Measurements from ENCODE around the gene OR10H4.
"Not testable (repeated sequence)": the region's sequence is repeated elsewhere in the genome, so short reads cannot be mapped to it uniquely, and the experiment has no call there.

Gene OR10H4, protein sequence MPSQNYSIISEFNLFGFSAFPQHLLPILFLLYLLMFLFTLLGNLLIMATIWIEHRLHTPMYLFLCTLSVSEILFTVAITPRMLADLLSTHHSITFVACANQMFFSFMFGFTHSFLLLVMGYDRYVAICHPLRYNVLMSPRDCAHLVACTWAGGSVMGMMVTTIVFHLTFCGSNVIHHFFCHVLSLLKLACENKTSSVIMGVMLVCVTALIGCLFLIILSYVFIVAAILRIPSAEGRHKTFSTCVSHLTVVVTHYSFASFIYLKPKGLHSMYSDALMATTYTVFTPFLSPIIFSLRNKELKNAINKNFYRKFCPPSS

GRCh38 chr19:15948223-15949058, at the start of gene OR10H4:
OR10H4 (plus strand) TSS chr19:15949008; CDS start chr19:15949008, 0 bp downstream.
- DNase-seq (ENCODE audit: low read depth in 2 of 2), result no peak

- not testable (repeated sequence) for DNase-seq (ENCODE audit: low read depth in 2 of 2)
Measured at GRCh38 chr19:15899561-15899960, 49.2 kb upstream of the OR10H4 start.

- not testable (repeated sequence) for DNase-seq (ENCODE audit: low read depth in 2 of 2)
Measured at GRCh38 chr19:15900032-15900431, 48.8 kb upstream of the OR10H4 start.

DNA sequence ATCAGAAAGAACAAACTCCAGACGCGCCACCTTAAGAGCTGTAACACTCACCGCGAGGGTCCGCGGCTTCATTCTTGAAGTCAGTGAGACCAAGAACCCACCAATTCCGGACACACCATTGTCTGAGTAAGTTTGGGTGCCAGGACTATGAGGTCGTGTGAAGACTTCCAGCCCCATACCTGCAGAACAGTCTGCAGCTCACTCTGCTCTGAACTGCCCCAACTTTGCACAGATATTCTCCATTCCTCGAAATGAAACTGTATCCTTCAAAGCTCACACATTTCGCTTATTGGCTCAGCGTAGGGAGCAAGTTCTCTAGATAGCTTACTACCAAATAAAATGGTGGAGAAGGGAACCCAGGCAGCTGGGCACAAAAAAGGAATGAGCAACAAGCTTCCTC, 48.3 kb upstream of the OR10H4 start:
- DNase-seq (ENCODE audit: low read depth in 2 of 2), result no peak

DNA sequence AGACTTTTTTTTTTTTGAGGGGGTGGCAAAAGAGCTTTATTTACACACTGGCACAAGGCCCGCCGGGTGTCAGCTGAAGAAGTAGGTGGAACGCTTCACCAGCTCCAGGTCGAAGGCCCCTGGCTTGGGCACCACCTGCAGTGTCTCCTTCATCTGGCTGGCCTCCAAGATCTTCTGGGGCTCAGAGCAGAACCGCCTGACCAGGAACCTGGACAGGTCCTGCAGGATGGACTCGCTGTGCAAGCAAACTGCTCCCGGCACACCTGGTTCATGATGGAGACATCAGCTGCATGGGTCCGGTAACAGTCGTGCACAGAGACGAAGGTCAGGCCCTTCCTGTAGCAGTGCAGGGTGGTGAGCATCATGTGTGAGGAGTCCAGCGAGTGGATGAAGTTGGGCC, 46.6 kb upstream of the OR10H4 start:
- DNase-seq (ENCODE audit: low read depth in 2 of 2), result no peak

DNA sequence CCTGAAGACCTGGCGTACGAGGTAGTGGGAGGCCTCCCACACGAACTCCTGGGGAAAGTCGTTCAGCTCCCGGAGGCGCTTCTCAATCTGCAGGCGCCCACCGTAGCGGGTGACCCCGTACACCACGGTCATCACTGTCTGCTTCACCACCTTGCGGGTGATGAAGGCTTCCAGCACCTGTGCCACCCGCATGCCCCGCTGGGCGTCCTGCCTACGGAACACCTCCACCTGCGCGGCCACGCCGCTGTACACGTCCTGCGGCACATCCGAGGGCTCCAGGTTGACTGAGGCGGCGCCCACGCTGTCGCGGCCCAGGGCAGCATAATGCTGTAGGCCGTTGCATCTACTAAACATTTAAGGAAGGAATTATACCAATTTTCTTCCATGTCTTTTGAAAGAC, 45.9 kb upstream of the OR10H4 start:
- DNase-seq (ENCODE audit: low read depth in 2 of 2), result not testable (repeated sequence)

DNA sequence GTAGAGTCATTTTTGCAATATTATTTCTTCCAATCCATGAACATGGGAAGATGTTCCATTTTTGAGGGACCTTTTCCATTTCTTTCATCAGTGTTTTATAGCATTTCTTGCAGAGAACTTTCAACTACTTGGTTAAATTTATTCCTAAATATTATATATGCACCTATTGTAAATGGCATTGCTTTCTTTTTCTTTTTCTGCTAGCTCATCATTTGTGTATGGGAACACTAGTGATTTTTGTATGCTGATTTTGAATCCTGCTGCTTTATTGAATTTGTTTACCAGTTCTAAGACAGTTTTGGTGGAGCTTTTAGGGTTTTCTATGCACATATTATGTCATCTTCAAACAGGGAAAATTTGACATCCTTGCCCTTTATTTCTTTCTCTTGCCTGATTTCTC, 43.8 kb upstream of the OR10H4 start:
- DNase-seq (ENCODE audit: low read depth in 2 of 2), result no peak

DNA sequence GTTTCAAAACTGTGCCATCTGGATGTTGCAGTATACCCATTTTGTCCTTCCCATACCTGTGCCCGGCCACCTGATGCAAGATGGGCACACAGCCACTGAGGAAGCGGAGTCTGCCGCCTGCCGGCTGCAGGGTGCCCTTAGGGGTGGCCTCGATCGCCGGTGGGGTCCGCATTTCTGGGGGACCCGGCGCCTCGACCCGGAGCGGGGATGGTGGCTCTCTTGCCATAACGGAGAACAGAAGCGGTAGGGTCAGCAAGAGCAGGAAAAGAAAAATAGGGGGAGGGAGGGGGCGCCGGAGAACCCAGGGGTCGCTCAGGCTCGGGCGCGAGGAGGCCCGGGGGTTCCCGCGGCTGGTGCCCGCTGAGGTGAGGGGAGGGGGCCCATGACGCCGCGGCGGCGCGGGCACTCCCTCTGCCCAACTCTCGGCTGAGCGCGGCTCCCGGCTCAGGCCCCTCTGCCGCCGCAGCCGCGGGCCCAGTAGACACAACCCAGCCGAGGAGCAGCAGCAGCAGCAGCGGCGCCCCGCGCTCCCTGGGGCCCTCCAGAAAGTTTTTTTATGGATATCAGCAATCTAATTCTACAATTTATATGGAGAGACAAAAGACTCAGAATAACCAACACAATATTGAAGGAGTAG, 37.1 kb upstream of the OR10H4 start:
- DNase-seq (ENCODE audit: low read depth in 2 of 2), result no peak

DNA sequence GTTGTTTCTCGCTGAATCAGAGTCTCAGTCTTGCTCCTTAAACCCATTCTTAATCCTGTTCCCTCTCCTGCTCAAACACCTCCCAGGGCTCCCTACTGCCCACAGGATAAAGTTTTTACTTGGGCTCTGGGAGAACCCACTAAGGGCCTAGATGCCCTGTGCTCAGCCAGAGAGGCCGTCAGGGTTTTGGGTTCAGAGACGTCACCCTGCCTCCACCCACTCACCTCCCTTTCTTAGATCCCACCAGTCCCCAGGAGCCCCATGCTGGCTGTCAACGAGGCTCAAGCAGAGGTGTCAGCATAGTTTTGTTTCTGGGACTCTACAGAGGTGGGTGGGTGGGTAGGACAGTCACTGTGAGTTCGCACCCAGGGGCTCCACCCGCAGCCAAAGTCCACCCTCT, 35.4 kb upstream of the OR10H4 start:
- DNase-seq (ENCODE audit: low read depth in 2 of 2), result no peak

GRCh38 chr19:15913830-15914229, 35.0 kb upstream of the OR10H4 start:
- DNase-seq (ENCODE audit: low read depth in 2 of 2), result no peak

GRCh38 chr19:15915109-15915508, 33.7 kb upstream of the OR10H4 start:
- DNase-seq (ENCODE audit: low read depth in 2 of 2), result no peak

- DNase-seq (ENCODE audit: low read depth in 2 of 2), result no peak
Measured at GRCh38 chr19:15919243-15919642, 29.6 kb upstream of the OR10H4 start.

GRCh38 chr19:15922021-15922420, 26.8 kb upstream of the OR10H4 start:
- DNase-seq (ENCODE audit: low read depth in 2 of 2), result no peak

DNA sequence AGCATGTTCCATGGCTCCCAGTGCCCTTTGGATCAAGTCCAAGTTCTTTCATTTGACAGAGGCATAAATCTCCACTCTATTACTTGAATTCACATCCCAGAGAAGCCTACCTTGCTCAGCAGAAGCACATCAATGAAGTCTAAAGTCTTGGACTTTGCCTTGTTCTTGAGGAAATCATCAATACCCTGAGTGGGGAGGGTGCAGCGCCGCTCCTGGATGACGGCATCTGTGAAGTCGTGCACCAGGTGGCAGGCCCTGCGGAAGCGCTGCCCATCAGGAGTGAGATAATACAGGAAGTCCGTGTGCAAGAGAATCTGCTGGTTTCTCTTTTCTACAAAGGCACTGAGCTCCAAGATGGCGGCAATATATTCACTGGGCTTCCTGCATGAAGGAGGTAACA, 25.1 kb upstream of the OR10H4 start:
- DNase-seq (ENCODE audit: low read depth in 2 of 2), result no peak

- DNase-seq (ENCODE audit: low read depth in 2 of 2), result no peak
Measured at GRCh38 chr19:15926484-15926883, 22.3 kb upstream of the OR10H4 start.

DNA sequence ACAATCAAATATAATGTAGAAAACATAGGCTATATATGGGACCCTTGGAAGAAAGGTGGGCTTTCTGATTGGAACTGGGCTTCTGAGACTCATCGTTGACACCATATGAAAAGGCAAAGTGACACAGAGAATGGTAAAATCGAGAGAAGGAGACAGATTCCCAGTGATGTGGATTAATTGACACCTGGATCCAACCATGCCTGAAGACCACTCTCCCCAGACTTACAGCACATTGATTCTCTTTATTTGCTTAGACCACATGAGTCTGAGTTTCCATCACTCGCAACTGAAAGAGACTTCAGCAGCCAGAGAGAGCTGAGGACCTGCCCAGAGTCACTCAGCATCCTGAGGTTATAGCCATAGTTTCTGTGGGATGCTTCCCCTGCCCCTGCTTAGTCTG, 20.5 kb upstream of the OR10H4 start:
- DNase-seq (ENCODE audit: low read depth in 2 of 2), result no peak

DNA sequence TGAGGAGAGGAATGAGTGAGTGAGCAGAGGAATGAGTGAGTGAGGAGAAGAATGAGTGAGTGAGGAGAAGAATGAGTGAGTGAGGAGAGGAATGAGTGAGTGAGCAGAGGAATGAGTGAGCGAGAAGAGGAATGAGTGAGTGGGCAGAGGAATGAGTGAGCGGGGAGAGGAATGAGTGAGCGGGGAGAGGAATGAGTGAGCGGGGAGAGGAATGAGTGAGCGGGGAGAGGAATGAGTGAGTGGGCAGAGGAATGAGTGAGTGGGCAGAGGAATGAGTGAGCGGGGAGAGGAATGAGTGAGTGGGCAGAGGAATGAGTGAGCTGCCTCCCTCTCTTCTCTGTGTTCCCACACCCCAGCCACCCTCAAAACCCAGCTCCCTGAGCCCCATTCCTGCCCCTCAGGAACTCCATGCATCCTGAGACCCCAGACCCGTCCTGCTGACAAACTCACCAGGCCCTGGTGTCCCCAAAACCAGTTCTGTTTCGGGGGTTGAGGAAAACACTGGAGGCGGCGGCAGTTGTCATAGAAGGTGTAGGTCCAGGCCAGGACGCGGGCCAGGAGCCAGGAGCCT, 15.0 kb upstream of the OR10H4 start:
- DNase-seq (ENCODE audit: low read depth in 2 of 2), result not testable (repeated sequence)

DNA sequence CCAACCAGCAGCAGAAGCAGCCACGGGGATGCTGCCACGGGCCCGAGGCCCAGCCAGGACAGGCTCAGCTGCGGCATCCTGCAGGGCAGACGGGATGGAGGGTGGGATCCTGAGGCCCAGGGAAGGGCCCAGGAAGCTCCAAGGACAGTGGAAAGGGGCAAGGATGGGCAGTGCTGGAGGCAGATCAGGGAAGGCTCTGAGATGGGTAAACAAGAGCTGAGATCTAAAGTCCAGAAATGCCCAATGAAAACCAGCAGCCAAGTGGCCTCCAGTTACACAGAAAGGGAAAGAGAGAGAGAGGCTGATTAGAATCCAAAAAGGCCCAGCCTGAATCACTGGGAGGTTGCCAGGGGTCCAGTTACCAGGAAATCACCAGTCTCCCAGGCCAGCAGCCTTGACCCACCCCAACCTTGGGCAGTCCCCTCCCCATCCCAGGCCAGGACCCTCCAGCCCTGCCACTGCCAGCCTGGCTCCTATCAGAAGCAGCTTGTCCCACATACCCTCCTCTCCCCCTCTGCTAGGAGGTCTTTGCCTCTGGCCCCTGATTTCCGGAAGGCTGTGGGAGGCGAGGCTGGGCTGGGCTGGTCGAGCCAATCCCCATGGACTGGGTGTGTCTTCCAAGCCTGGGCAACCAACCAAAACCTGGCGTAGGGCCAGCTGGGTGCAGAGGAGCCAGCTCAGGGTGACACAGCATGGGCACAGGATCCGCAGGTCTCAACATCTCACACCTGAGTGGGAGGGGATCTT, 14.3 kb upstream of the OR10H4 start, which contains the start of gene CYP4F11:
CYP4F11 (minus strand) TSS at position 198 of the 747 bp plus-strand sequence; CDS start at position 77, 121 bp downstream.
- DNase-seq (ENCODE audit: low read depth in 2 of 2), result no peak

DNA sequence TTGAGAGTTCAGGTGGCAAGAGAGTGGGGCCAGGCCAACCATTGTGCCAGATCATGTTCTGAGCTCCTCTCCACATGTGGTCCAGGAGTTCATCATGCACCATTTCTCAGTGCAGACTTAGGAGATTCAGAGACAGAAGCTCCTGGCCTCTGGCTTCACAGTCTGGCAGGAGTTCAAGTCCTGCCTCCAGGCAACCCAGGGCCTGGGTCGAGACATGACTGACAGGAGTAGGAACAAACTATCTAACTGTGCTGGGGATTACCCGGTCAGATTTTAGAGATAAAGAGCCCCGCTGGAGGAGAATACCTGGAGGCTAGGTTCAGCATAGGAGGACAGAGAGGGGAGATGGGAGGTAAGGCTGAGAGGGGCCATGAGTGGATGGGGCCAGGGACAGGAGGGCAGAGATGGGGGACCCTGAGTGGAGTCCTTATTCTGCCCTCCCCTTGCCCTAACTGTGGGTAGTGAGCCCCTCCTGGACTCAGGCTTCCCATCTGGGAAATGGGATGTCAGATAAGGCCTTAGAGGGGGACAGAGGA, 13.6 kb upstream of the OR10H4 start:
- DNase-seq (ENCODE audit: low read depth in 2 of 2), result no peak

GRCh38 chr19:15936173-15936572, 12.6 kb upstream of the OR10H4 start:
- no peak for DNase-seq (ENCODE audit: low read depth in 2 of 2)

DNA sequence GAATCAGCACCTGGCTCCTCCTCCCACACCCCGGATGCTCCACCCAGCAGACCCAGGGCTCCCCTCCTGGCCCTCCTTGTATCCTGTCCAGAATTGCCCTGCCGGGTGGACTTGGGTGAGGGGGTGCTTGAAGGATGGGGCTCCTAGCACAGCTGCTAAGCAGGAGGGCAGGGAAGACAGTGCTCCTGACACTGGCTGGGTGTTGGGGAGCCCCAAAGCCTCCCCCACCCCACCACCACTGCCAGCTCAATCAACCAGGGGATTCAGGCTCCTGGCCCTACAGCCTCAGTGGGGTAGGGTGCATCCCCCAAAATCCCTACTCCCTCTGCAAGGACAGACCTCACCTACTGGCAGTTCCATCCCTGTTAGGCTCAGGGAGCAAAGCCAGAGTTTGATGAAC, 11.9 kb upstream of the OR10H4 start:
- DNase-seq (ENCODE audit: low read depth in 2 of 2), result no peak
